Fibroblast of lung (primary cell): ENCODE data around the gene ZNF580. TPM values are rescaled to one million over a fixed set of nuclear protein-coding genes. Genes with fewer than 3 reads are reported as not detected.
A peak's percentile ranks its signal among the peaks of the same experiment; 100 is the strongest.

Experiments
- DNase-seq, 2 donors: peaks; one replicate each; pipeline versions ENCODE4 v3.0.0 to v3.0.0-alpha.2; 2010; ENCODE audit warnings: low read depth in 2 of 2
- H2AFZ ChIP-seq: 2 replicates; pipeline ENCODE4 v1.5.1; 2012; ENCODE audit warnings: low read length, control low read depth, inconsistent platforms
- H3K27ac ChIP-seq: 2 replicates; pipeline ENCODE4 v1.5.1; 2011; ENCODE audit warnings: low read length, control low read depth; ENCODE audit not compliant: insufficient read depth
- H3K27me3 ChIP-seq: 2 replicates; pipeline ENCODE4 v1.5.1; 2011; ENCODE audit warnings: mild to moderate bottlenecking, low read length; ENCODE audit not compliant: control insufficient read depth, insufficient read depth
- H3K36me3 ChIP-seq: 2 replicates; pipeline ENCODE4 v1.5.1; 2011; ENCODE audit warnings: low read length; ENCODE audit not compliant: control insufficient read depth, insufficient read depth
- H3K4me1 ChIP-seq: 2 replicates; pipeline ENCODE4 v1.5.1; 2011; ENCODE audit warnings: low read length; ENCODE audit not compliant: control insufficient read depth, insufficient read depth; ENCODE audit errors: extremely low read depth
- H3K4me2 ChIP-seq: 2 replicates; pipeline ENCODE4 v1.5.1; 2011; ENCODE audit warnings: low read length, control low read depth; ENCODE audit not compliant: insufficient read depth; ENCODE audit errors: extremely low read depth
- H3K4me3 ChIP-seq, 4 experiments: fragments of 200-600 bp in 1 of 4; sonication (generic) in 1 of 4; replicated peaks in 1 of 4; 2 replicates each; pipeline ENCODE4 v1.5.1; 2011 to 2016; ENCODE audit warnings: low read length in 4 of 4, low read depth in 3 of 4, mild to moderate bottlenecking in 3 of 4, control low read depth in 2 of 4, inconsistent platforms in 1 of 4, mixed read lengths in 1 of 4; ENCODE audit not compliant: insufficient read depth in 1 of 4; ENCODE audit errors: control extremely low read depth in 1 of 4
- H3K79me2 ChIP-seq: 2 replicates; pipeline ENCODE4 v1.5.1; 2012; ENCODE audit warnings: mild to moderate bottlenecking, low read length, inconsistent platforms; ENCODE audit not compliant: control insufficient read depth, insufficient read depth
- H3K9ac ChIP-seq: 2 replicates; pipeline ENCODE4 v1.5.1; 2011; ENCODE audit warnings: mild to moderate bottlenecking, low read length, control low read depth; ENCODE audit not compliant: insufficient read depth
- H3K9me3 ChIP-seq: 2 replicates; pipeline ENCODE4 v1.5.1; 2012; ENCODE audit warnings: low read depth, low read length; ENCODE audit not compliant: control insufficient read depth, insufficient read depth
- H4K20me1 ChIP-seq: 2 replicates; pipeline ENCODE4 v1.5.1; 2011; ENCODE audit warnings: low read length; ENCODE audit not compliant: control insufficient read depth, insufficient read depth; ENCODE audit errors: extremely low read depth
- EZH2 ChIP-seq: IDR thresholded peaks from 2 replicates; pipeline ENCODE4 v1.5.1; 2012; ENCODE audit warnings: low read length, control low read depth, mild to moderate bottlenecking; ENCODE audit errors: missing control alignments
- polyA plus RNA-seq, 2 donors: library from polyadenylated mRNA; depleted of rRNA in 1 of 2; stranded (reverse) in 1 of 2; unstranded in 1 of 2; fragments of >200 nt; gene quantifications; 2 replicates each; pipeline ENCODE4 v1.2.1, GENCODE V29; 2011 to 2012; ENCODE audit warnings: missing spikeins in 1 of 2
- total RNA-seq: library from RNA; depleted of rRNA; stranded (reverse); fragments of >200 nt; gene quantifications from 2 replicates; pipeline ENCODE4 v1.2.1, GENCODE V29; 2014
- TF ChIP-seq, protein P1 (sequence below), 2 donors: IDR thresholded peaks in 1 of 2; conservative IDR thresholded peaks in 1 of 2; 1 replicate in 1 of 2; 2 replicates in 1 of 2; pipeline ENCODE4 v1.5.1; 2011 to 2012; ENCODE audit warnings: low read length in 2 of 2, control low read depth in 1 of 2, inconsistent platforms in 1 of 2, low read depth in 1 of 2, mild to moderate bottlenecking in 1 of 2

Gene ZNF580
- total and polyA plus RNA-seq, 2 donors (not counting 1 experiment from before 2014, with no cell fraction given) = 4.1 to 7.2 TPM

DNA sequence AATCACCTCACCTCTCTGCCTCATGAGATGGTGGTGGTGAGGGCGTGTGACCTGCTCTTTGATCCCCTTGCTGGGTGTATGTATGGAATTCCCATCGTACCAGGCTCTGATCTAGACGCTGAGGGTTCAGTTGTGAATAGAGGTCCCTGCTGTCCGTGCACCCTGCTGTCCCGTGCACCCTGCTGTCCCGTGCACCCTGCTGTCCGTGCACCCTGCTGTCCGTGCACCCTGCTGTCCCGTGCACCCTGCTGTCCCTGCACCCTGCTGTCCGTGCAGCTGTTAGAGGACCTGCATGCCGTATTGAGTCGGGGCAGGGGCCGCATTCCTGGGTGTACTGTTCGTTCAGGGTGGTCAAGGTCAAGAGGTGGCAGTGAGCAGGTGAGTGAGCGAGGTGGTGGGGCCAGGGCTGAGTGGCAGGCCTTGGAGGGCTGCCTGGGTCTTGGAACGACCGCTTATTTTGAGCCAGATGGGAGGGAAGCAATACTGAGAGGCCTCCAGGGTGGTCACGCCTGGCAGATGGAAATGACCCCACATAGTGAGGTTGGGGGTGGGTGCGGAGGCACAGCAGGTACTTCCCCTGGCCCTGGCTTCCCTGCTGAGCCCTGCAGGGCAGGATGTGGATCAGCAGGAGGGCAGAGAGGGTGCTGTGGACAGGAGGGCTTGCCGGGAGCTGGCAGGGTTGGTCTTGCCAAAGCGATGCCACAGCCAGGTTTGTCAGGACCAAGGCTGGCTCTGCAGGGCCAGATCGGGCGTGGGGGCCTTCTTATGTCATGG lies 29.7 kb downstream of the ZNF580 start:
- no peak for DNase-seq
- H2AFZ ChIP-seq = no peak overlapping the region
- peaks cover 73% of the 10 kb centered on the region for H3K79me2 ChIP-seq
- peaks cover 4% of the 10 kb centered on the region for H4K20me1 ChIP-seq
- no peak overlapping the region for H3K27ac ChIP-seq
- no peak overlapping the region for H3K9ac ChIP-seq
- H3K27me3 ChIP-seq = no peaks in the 10 kb centered on the region
- peaks cover 42% of the 10 kb centered on the region for H3K36me3 ChIP-seq
- TF ChIP-seq, protein P1, sequence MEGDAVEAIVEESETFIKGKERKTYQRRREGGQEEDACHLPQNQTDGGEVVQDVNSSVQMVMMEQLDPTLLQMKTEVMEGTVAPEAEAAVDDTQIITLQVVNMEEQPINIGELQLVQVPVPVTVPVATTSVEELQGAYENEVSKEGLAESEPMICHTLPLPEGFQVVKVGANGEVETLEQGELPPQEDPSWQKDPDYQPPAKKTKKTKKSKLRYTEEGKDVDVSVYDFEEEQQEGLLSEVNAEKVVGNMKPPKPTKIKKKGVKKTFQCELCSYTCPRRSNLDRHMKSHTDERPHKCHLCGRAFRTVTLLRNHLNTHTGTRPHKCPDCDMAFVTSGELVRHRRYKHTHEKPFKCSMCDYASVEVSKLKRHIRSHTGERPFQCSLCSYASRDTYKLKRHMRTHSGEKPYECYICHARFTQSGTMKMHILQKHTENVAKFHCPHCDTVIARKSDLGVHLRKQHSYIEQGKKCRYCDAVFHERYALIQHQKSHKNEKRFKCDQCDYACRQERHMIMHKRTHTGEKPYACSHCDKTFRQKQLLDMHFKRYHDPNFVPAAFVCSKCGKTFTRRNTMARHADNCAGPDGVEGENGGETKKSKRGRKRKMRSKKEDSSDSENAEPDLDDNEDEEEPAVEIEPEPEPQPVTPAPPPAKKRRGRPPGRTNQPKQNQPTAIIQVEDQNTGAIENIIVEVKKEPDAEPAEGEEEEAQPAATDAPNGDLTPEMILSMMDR (conservative IDR thresholded peaks at IDR 0.05 in 1 of 2, IDR thresholded peaks at IDR 0.05 in 1 of 2; ENCODE audit: low read depth in 1 of 2, low read length in 2 of 2) = no peak
- TF ChIP-seq EZH2 = no peak
- no peaks in the 10 kb centered on the region for H3K4me1 ChIP-seq
- H3K4me2 ChIP-seq = no peak overlapping the region
- H3K9me3 ChIP-seq = no peaks in the 10 kb centered on the region
- H3K4me3 ChIP-seq = no peak overlapping the region

DNA sequence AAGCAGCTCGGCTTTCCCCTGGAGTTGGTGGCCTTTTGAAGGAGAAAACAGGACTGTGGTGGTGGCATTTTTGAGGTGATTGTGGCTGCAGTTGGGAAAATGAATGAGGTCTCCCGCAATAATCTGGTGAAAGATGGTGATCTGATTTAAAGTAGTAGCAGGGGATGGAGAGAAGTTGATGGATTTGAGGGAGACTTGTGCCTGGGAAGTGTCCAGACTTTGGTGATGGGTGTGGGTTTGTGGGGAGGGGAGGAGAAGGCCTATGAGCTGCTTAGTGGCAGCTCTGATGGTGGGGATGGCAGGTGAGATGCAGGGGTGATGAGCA lies 30.2 kb downstream of the ZNF580 start:
- TF ChIP-seq EZH2 = no peak
- TF ChIP-seq, protein P1 (conservative IDR thresholded peaks at IDR 0.05 in 1 of 2, IDR thresholded peaks at IDR 0.05 in 1 of 2; ENCODE audit: low read depth in 1 of 2, low read length in 2 of 2) = no peak
- no peaks in the 10 kb centered on the region for H3K9me3 ChIP-seq

DNA sequence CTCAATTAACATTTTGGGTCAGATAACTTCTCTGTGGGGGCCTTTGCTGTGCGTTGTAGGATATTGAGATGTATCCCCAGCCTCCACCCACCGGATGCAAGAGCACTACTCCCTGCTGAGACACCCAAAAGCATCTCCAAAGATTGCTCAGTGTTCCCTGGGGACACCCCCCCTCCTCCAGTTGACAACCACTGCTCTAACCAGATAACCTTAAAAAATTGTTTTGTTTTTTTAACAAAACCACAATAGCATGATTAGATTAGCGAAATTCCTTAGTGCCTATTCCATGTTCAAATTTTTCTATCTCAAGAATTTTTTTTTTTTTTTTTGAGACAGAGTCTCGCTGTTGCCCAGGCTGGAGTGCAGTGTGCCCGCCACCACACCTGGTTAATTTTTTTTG lies 31.6 kb downstream of the ZNF580 start:
- TF ChIP-seq EZH2 = no peak
- TF ChIP-seq, protein P1 (conservative IDR thresholded peaks at IDR 0.05 in 1 of 2, IDR thresholded peaks at IDR 0.05 in 1 of 2; ENCODE audit: low read depth in 1 of 2, low read length in 2 of 2) = no peak
- H3K27ac ChIP-seq = no peak overlapping the region

More for the DNA sequence above, 30.2 kb downstream of the ZNF580 start:
- Histone ChIP-seq H3K36me3 (peaks cover 41% of the 10 kb centered on the region), H3K4me2 (no peak overlapping the region), H3K4me3 (no peak overlapping the region), H3K27me3 (no peaks in the 10 kb centered on the region), H2AFZ (no peak overlapping the region), H3K4me1 (no peaks in the 10 kb centered on the region), H3K79me2 (peaks cover 76% of the 10 kb centered on the region), H4K20me1 (peaks cover 4% of the 10 kb centered on the region), H3K27ac (no peak overlapping the region), H3K9ac (no peak overlapping the region)
- no peak for DNase-seq

More for the DNA sequence above, 31.6 kb downstream of the ZNF580 start:
- Histone ChIP-seq H3K79me2 (peaks cover 76% of the 10 kb centered on the region), H2AFZ (no peak overlapping the region), H3K4me2 (no peak overlapping the region), H3K36me3 (peaks cover 29% of the 10 kb centered on the region), H3K9me3 (no peaks in the 10 kb centered on the region), H3K4me1 (peaks cover 6% of the 10 kb centered on the region), H4K20me1 (peaks cover 4% of the 10 kb centered on the region), H3K27me3 (no peaks in the 10 kb centered on the region), H3K9ac (no peak overlapping the region), H3K4me3 (no peak overlapping the region)
- peak in 1 of 2 donors; percentile 30 for DNase-seq
